ENCODE data around the gene DDIAS.

DNA sequence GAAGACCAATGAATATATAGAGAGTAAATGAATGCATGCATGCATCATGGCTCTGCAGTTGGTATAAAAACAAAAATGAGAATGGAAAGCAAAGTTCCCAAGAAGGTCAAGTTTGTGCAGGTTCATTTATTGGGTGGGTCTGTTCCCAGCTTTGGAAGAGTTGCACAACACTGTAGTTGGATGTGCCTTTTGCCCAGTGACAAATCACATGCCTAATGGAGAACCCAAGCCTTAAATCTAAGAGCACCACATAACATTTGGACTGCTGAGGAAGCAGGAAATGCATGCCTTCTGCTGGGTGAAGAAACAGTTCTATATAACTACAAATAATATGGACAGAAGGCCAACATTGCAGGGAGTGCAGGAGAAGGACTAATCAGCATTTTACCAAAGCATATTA lies 31.9 kb upstream of the DDIAS start:
- TF ChIP-seq, protein P1, sequence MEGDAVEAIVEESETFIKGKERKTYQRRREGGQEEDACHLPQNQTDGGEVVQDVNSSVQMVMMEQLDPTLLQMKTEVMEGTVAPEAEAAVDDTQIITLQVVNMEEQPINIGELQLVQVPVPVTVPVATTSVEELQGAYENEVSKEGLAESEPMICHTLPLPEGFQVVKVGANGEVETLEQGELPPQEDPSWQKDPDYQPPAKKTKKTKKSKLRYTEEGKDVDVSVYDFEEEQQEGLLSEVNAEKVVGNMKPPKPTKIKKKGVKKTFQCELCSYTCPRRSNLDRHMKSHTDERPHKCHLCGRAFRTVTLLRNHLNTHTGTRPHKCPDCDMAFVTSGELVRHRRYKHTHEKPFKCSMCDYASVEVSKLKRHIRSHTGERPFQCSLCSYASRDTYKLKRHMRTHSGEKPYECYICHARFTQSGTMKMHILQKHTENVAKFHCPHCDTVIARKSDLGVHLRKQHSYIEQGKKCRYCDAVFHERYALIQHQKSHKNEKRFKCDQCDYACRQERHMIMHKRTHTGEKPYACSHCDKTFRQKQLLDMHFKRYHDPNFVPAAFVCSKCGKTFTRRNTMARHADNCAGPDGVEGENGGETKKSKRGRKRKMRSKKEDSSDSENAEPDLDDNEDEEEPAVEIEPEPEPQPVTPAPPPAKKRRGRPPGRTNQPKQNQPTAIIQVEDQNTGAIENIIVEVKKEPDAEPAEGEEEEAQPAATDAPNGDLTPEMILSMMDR (IDR thresholded peaks at IDR 0.05 in 4 of 5, conservative IDR thresholded peaks at IDR 0.05 in 1 of 5) = no peak
- no peak for TF ChIP-seq POLR2A (IDR thresholded peaks at IDR 0.05)

Measured in gastrocnemius medialis (tissue), 4 donors.